ENCODE measurements around the gene MTOR.

- TF ChIP-seq POLR2A (IDR thresholded peaks at IDR 0.05; ENCODE audit: low read depth, low read length) (no peak), TAF1 (IDR thresholded peaks at IDR 0.05; ENCODE audit: low read depth, low read length) (no peak), POLR2AphosphoS5 (IDR thresholded peaks at IDR 0.05; ENCODE audit: low read depth, low read length) (no peak), POU2F2 (IDR thresholded peaks at IDR 0.05; ENCODE audit: low read depth, low read length) (no peak), SPI1 (IDR thresholded peaks at IDR 0.05; ENCODE audit: low read depth, low read length) (no peak), PAX5 (IDR thresholded peaks at IDR 0.05; ENCODE audit: insufficient read depth, low read length, severe bottlenecking) (no peak)
These were observed 163.4 kb downstream of the MTOR start for GRCh38 chr1:11098931-11099309.
